HepG2 (cell line): Measurements from ENCODE around the gene RPS6KA3. TPM values are rescaled to one million over a fixed set of nuclear protein-coding genes. Genes with fewer than 3 reads are reported as not detected.

Experiments used
- GATAD1 ChIP-seq: IDR thresholded peaks from 2 replicates; pipeline ENCODE4 v1.6.1; 2016; ENCODE audit warnings: missing genetic modification reagents, missing compliant biosample characterization
- GATAD2A ChIP-seq: IDR thresholded peaks from 2 replicates; pipeline ENCODE4 v1.6.1; 2016
- HIC2 ChIP-seq: sonication (generic); formaldehyde crosslinking; IDR thresholded peaks from 2 replicates; pipeline ENCODE4 v1.9.0; 2022; ENCODE audit warnings: low read depth, missing genetic modification reagents
- HNF4G ChIP-seq, 2 experiments: sonication (generic) in 1 of 2; formaldehyde crosslinking in 1 of 2; IDR thresholded peaks; 2 replicates each; pipeline versions ENCODE4 v1.4.0 to v1.6.1; 2011 to 2020; ENCODE audit warnings: borderline replicate concordance in 2 of 2, low read depth in 2 of 2, mild to moderate bottlenecking in 2 of 2, low read length in 1 of 2, missing genetic modification reagents in 1 of 2, moderate library complexity in 1 of 2
- KLF6 ChIP-seq: IDR thresholded peaks from 2 replicates; pipeline ENCODE4 v1.8.0; 2016; ENCODE audit warnings: missing biosample characterization, missing genetic modification reagents
- MTA3 ChIP-seq: sonication (generic); formaldehyde crosslinking; IDR thresholded peaks from 2 replicates; pipeline ENCODE4 v1.4.0; 2020; ENCODE audit warnings: missing genetic modification reagents
- NRL ChIP-seq: sonication (generic); formaldehyde crosslinking; IDR thresholded peaks from 2 replicates; pipeline ENCODE4 v1.5.0; 2020; ENCODE audit warnings: missing genetic modification reagents, mild to moderate bottlenecking, moderate library complexity, borderline replicate concordance
- PAWR ChIP-seq: sonication (generic); formaldehyde crosslinking; IDR thresholded peaks from 2 replicates; pipeline ENCODE4 v1.4.0; 2020; ENCODE audit warnings: missing genetic modification reagents, mild to moderate bottlenecking, borderline replicate concordance
- POLR2G ChIP-seq: fragments of 200-400 bp; formaldehyde crosslinking; IDR thresholded peaks from 2 replicates; pipeline ENCODE4 v1.6.1; 2018; ENCODE audit warnings: mild to moderate bottlenecking, low read depth, low read length, moderate library complexity
- PREB ChIP-seq: sonication (generic); formaldehyde crosslinking; IDR thresholded peaks from 2 replicates; pipeline ENCODE4 v1.4.0; 2020; ENCODE audit warnings: missing genetic modification reagents
- SP2 ChIP-seq: sonication (generic); formaldehyde crosslinking; IDR thresholded peaks from 2 replicates; pipeline ENCODE4 v1.5.1; 2020; ENCODE audit warnings: mild to moderate bottlenecking, missing genetic modification reagents
- SSRP1 ChIP-seq: IDR thresholded peaks from 2 replicates; pipeline ENCODE4 v1.6.1; 2016; ENCODE audit warnings: control low read depth
- STAT6 ChIP-seq: sonication (generic); formaldehyde crosslinking; IDR thresholded peaks from 2 replicates; pipeline ENCODE4 v1.4.0; 2020; ENCODE audit warnings: missing genetic modification reagents, mild to moderate bottlenecking, borderline replicate concordance
- TBL1XR1 ChIP-seq: fragments of 150-350 bp; IDR thresholded peaks from 2 replicates; pipeline ENCODE4 v1.6.1; 2014; ENCODE audit warnings: borderline replicate concordance, low read length; ENCODE audit not compliant: partially characterized antibody
- XRCC5 ChIP-seq: fragments of 200-400 bp; formaldehyde crosslinking; optimal IDR thresholded peaks from 2 replicates; pipeline ENCODE3; 2017; ENCODE audit warnings: mild to moderate bottlenecking, low read length
- ZBTB1 ChIP-seq: sonication (generic); formaldehyde crosslinking; IDR thresholded peaks from 2 replicates; pipeline ENCODE4 v1.4.0; 2020; ENCODE audit warnings: missing genetic modification reagents, borderline replicate concordance
- ZNF124 ChIP-seq: sonication (generic); formaldehyde crosslinking; IDR thresholded peaks from 2 replicates; pipeline ENCODE4 v1.4.0; 2020; ENCODE audit warnings: missing genetic modification reagents
- ZNF260 ChIP-seq: sonication (generic); formaldehyde crosslinking; IDR thresholded peaks from 2 replicates; pipeline ENCODE4 v1.4.0; 2020; ENCODE audit warnings: missing genetic modification reagents, low read depth, mild to moderate bottlenecking, borderline replicate concordance
- ZNF501 ChIP-seq: sonication (generic); formaldehyde crosslinking; IDR thresholded peaks from 2 replicates; pipeline ENCODE4 v1.5.1; 2020; ENCODE audit warnings: mild to moderate bottlenecking, moderate library complexity, missing genetic modification reagents
- ZNF615 ChIP-seq: sonication (generic); formaldehyde crosslinking; IDR thresholded peaks from 2 replicates; pipeline ENCODE4 v1.5.0; 2020; ENCODE audit warnings: mild to moderate bottlenecking, missing genetic modification reagents, borderline replicate concordance
- ZSCAN12 ChIP-seq: sonication (generic); formaldehyde crosslinking; IDR thresholded peaks from 2 replicates; pipeline ENCODE4 v1.9.0; 2021; ENCODE audit warnings: mild to moderate bottlenecking, missing genetic modification reagents
- ZSCAN20 ChIP-seq: sonication (generic); formaldehyde crosslinking; IDR thresholded peaks from 2 replicates; pipeline ENCODE4 v1.4.0; 2020; ENCODE audit warnings: missing genetic modification reagents, mild to moderate bottlenecking, borderline replicate concordance
- polyA plus RNA-seq, 8 experiments: library from polyadenylated mRNA; depleted of rRNA in 3 of 8; stranded (reverse) in 7 of 8; unstranded in 1 of 8; fragments of >200 nt; fragmentation: Illumina TruSeq in 4 of 8; extraction: Trizol in 4 of 8; gene quantifications; 2 replicates each; pipeline versions ENCODE4 v1.2.1 to v1.2.3, GENCODE V29; 2011 to 2016; ENCODE audit warnings: low read depth in 4 of 8, missing spikeins in 1 of 8, mixed read lengths in 1 of 8; ENCODE audit not compliant: insufficient read depth in 1 of 8
- total RNA-seq, 5 experiments: library from RNA; depleted of rRNA; stranded (reverse); fragments of >200 nt; fragmentation: Illumina TruSeq; extraction: Trizol; gene quantifications; 2 replicates each; pipeline ENCODE4 v1.2.3, GENCODE V29; 2016; ENCODE audit warnings: low read depth in 1 of 5

The RPS6KA3 gene
- total and polyA plus RNA-seq, 2 of the 13 experiments (the other 11 are each of a cell fraction or from before 2014, with no cell fraction given): 314 to 357 TPM

DNA sequence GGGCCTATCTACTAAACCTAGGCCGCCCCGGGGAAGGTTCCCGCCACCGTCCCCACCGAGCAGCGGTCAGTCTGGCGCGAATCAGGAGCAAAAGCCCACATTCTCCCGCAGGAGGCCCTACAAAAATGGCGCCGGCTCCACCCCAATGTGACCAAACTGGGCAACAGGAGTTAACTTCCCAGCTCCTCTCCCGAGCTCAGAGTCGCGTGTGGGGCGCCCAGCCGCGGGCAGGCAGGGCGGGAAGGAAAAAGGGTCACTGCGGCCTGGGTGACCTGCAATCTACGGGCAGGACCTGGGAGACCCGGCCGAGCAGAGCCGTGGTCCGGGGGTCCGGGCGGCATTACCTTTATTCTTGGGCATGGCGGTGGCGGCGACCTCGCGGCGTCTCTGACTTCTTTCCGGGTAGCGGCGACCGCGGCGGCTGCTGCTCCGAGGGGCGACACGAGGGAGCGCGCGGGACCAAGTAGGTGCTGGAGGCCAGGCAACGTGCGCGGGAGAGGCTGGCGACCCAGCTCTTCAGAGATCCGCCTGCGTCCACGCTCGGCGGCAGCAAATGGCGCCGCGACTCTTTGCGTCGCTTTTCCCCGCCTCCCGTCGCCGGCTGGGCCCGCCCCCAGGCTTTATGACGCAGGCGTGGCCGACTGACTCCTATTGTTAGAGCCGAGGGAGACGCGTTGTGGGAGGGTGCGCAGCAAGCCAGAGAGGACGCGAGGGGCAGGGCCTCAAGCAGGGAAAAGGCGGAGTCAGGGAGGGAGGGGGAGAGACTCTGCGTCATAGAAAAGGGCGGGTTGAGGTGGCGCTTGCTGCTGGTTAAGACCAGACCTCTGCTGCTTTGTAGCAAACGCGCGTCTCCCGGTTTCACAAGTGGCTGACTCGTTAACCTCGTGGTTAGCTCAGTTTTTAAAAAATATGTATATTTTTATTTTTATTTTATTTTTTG, 125.2 kb downstream of the RPS6KA3 start, which contains the start of gene EIF1AX (continued):
- TF ChIP-seq NRL (CRISPR knock-in tag) (no peak), MTA3 (CRISPR knock-in tag) (no peak), SSRP1 (no peak), SP2 (peak; percentile 22; the same call in 1 of the 2 replicates), ZSCAN20 (CRISPR knock-in tag) (no peak), ZNF501 (CRISPR knock-in tag) (peak; percentile 54; the same call in 1 of the 2 replicates), ZNF124 (CRISPR knock-in tag) (0 out of 2 replicates have a peak, but pooled peaks have one; percentile 27), ZBTB1 (CRISPR knock-in tag) (no peak), ZSCAN12 (no peak), XRCC5 (no peak), TBL1XR1 (no peak), HIC2 (no peak), STAT6 (CRISPR knock-in tag) (no peak), PREB (CRISPR knock-in tag) (no peak), KLF6 (CRISPR knock-in tag) (peak; percentile 74; the same call in 1 of the 2 replicates), GATAD1 (peak; percentile 53), HNF4G (IDR thresholded peaks at IDR 0.05; ENCODE audit: borderline replicate concordance, low read depth, low read length) (no peak), HNF4G (CRISPR knock-in tag; IDR thresholded peaks at IDR 0.05; ENCODE audit: borderline replicate concordance, low read depth) (no peak), GATAD2A (CRISPR knock-in tag) (no peak; the same call in 1 of the 2 replicates), PAWR (CRISPR knock-in tag) (no peak), POLR2G (peak; percentile 73), ZNF260 (CRISPR knock-in tag) (no peak), ZNF615 (CRISPR knock-in tag) (no peak)
